HS-27A (cell line): ENCODE data around the gene AKAP7.
"Not testable (repeated sequence)": the region's sequence is repeated elsewhere in the genome, so short reads cannot be mapped to it uniquely, and the experiment has no call there.

Experiments
- DNase-seq: peaks from one replicate; pipeline ENCODE4 v3.0.0-alpha.2; 2012; ENCODE audit warnings: low read depth, missing footprints

AKAP7 gene

GRCh38 chr6:131135244-131136020 is at the start of gene AKAP7:
Gene AKAP7 (plus strand): TSS chr6:131135467. CDS start chr6:131135764, 297 bp downstream.
- peak; percentile 43 for DNase-seq

- not testable (repeated sequence) for DNase-seq
Observed at GRCh38 chr6:131090339-131090738, 44.9 kb upstream of the AKAP7 start.

DNA sequence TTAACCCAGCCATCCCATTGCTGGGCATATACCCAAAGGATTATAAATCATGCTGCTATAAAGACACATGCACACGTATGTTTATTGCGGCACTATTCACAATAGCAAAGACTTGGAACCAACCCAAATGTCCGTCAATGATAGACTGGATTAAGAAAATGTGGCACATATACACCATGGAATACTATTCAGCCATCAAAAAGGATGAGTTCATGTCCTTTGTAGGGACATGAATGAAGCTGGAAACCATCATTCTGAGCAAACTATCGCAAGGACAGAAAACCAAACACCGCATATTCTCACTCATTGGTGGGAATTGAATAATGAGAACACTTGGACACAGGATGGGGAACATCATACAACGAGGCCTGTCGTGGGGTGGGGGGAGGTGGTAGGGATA is 43.3 kb upstream of the AKAP7 start:
- DNase-seq = not testable (repeated sequence)

DNA sequence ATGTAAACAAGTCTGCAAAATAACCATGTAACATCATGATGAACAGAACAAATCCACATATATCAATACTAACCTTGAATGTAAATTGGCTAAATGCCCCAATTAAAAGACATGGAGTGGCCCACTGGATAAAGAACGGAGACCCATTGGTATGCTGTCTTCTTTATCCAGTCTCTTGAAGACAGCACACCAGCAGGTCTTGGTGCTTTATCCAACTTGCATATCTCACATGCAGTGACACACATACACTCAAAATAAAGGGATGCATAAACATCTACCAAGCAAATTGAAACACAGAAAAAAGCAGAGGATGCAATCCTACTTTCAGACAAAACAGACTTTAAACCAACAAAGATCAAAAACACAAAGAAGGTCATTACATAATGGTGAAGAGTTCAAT is 41.9 kb upstream of the AKAP7 start:
- no peak for DNase-seq

- no peak for DNase-seq
Observed at GRCh38 chr6:131096786-131097185, 38.5 kb upstream of the AKAP7 start.

DNA sequence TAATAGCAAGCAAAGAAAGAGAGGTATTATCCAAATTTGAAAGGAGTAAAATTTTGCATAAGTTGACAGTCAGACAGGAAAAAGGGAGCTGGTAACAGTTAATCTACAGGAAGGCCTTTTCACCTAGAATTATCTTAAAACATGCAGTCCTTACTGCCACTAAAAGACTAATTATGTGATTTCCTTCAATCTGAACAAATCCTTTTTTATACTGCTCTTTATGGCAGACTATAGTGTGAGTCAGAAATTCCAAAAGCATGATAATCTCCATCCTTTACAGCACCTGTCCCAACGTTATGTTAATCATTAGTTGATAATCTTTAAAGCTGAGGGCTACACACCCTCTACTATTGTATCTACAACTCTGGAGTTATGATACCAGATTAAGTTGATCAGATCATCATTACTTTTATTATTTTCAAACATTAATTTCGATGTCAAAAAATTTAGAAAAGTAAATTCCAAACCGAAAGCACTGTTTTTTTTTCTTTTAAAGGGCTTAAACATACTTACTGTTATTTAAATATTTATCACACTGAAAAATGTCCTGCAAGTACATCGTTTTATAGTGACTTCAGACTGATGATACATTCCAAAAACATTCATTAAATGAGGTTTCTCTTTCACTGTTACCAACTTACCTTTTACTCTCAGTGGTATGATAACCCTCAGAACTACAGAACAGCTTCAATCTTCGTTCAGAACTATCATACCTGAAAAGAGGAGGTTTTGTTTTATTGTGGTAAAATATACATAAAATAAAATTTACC is 33.2 kb upstream of the AKAP7 start:
- DNase-seq = no peak

- no peak for DNase-seq
Observed at GRCh38 chr6:131103296-131103695, 32.0 kb upstream of the AKAP7 start.

- DNase-seq = no peak
Observed at GRCh38 chr6:131103901-131104300, 31.4 kb upstream of the AKAP7 start.

GRCh38 chr6:131107151-131107550 is 28.1 kb upstream of the AKAP7 start:
- peak; percentile 64 for DNase-seq

- DNase-seq = no peak
Observed at GRCh38 chr6:131112249-131112648, 23.0 kb upstream of the AKAP7 start.

DNA sequence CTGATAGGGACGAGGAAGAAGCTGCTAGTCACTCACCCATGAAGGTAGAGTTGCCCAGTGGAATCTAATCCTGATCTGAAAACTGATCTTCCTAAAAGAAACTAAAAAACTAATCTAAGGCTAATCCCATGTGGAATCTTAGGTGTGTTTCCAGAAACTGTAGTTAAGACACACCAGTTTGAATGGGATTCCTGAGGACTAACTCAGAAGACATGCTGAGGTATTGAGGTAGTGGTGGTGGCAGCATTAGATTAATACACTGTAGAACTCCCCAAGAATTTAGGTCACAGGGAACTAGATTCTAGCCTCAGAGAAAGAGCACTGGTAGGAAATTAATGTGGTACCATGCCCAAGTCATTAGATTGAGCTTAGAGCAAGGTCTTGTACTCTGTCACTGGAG is 19.6 kb upstream of the AKAP7 start:
- no peak for DNase-seq

GRCh38 chr6:131116321-131116720 is 18.9 kb upstream of the AKAP7 start:
- no peak for DNase-seq

- no peak for DNase-seq
Observed at GRCh38 chr6:131116755-131117360, 18.4 kb upstream of the AKAP7 start.

GRCh38 chr6:131117878-131118277 is 17.4 kb upstream of the AKAP7 start:
- no peak for DNase-seq

DNA sequence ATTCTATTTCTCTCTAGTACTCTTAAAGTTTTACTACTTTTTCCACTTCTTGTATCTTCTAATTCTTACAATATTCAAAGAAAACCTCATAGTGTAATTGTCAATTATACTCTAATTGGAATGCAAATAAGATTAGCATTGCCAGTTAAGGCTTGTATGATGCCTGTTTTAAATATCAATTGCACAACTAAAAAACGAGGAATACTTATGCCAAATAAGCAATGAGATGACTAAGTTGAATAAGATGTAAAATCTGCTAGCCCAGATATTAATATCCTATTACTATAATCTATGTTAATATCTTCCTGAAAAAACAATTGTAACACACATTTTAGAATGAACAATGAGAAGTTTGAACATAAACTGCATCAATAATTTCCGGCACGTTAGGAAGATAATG is 13.3 kb upstream of the AKAP7 start:
- no peak for DNase-seq

DNA sequence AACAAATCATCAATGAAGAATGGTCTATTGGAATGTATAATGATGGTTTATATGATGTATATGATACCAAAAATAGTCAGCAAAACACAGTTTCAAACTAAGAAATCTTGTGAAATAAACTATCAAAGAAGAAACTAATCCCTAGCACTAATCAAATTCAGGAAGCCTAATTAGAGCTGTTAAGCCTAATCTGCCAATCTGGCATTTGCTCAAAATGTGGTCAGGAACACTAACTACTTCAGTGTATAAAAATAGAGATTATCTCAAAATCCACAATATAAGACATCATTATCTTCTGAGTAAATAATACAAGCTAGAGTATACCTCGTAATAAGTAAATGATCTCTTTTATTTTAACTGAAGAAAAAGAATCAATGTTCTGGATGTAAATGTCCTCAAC is 12.8 kb upstream of the AKAP7 start:
- DNase-seq = no peak

- DNase-seq = no peak
Observed at GRCh38 chr6:131124336-131125071, 10.8 kb upstream of the AKAP7 start.

DNA sequence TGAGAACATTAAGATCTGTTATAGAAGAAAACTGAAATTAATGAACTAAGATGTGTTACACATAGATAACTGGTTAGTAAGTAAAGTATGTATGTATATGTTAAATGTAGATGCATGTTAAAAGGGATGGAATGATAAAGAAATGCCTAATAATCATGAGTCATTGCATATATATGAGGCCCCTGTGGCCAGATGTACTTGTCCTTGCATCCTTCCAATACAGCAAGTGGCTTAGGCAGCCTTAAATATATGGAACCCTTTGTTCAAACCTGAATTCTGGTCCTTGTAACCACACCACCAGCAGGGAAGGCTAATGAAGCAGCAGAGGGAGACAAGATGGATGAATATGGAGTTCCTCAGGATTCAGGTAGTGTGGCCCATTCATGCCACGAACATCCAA is 9.8 kb upstream of the AKAP7 start:
- no peak for DNase-seq

DNA sequence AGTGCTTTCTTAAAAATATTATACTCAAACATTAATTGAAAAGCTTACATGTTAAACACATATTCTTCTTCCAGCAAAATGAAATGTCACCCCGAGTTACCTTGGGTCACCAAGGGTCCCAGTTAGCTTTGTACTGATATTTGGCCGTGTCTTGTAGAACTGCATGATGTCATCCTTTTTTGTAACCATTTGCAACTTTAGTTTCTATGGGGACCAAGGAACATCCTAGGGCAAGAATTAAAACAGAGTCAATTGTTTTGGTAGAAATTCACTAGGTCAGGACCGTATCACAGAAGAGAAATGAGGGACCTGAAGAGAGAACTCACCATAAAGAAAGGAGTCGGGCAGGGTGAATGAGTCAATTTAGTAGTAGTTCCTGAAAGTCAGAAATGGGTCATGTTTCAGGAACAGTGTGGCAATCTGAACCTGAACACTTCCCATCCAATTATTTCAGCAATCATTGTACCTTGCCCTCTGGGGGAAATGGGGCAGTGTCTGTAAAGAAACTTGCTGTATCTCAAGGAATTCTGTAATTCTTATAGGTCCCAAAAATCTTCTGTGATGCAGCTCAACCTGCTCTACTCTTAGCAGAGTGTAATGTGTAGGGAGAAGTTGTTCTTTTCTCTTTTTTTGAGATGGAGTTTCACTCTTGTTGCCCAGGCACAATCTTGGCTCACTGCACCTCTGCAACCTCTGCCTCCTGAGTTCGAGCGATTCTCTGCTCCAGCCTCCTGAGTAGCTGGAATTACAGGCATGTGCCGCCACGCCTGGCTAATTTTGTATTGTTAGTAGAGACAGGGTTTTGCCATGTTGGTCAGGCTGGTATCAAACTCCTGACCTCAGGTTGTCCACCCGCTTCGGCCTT is 5.3 kb upstream of the AKAP7 start:
- DNase-seq = no peak

- DNase-seq = no peak
Observed at GRCh38 chr6:131130554-131130940, 4.7 kb upstream of the AKAP7 start.

GRCh38 chr6:131132360-131132759 is 2.9 kb upstream of the AKAP7 start:
- no peak for DNase-seq
